ENCODE measurements around the gene CDH13.

DNA sequence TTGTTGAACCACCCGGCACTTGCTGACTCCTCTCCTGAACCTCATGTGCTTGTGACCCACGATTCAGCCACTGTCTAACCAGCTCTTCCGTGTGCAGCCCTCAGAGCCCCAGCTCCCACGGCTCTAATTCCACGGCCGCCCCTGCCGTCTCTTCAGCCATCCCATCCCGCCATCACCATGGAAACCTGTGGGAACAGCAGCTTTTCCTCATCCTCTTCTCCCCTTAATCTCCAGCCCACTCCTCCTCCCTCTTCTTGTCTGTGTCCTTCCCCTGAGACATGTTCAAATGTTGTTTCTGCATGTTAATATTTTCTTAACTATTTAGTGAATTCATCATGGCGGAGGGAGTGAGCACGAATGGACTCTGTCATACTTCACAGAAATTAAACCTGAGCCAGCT, 285.2 kb downstream of the CDH13 start:
- TF ChIP-seq CTCF (conservative IDR thresholded peaks at IDR 0.05 in 1 of 2, IDR thresholded peaks at IDR 0.05 in 1 of 2; ENCODE audit: low read depth in 1 of 2, low read length in 2 of 2), result no peak
- no peak for TF ChIP-seq EZH2 (IDR thresholded peaks at IDR 0.05; ENCODE audit: low read length, missing control alignments)

Measured in fibroblast of lung (primary cell).